ENCODE data around the gene AP4B1. TPM values are rescaled to one million over a fixed set of nuclear protein-coding genes. Genes with fewer than 3 reads are reported as not detected.
"Not testable (repeated sequence)": the region's sequence is repeated elsewhere in the genome, so short reads cannot be mapped to it uniquely, and the experiment has no call there.

Gene AP4B1
- 51.6 and 55.9 TPM in 2 replicates for total RNA-seq (2014; rRNA removed; shearing (Covaris generic))

GRCh38 chr1:113904674-113905434 is at the start of gene AP4B1, which contains the start of gene DCLRE1B:
AP4B1 (minus strand) TSS chr1:113904799; CDS start chr1:113904717, 82 bp downstream.
DCLRE1B (plus strand) TSS chr1:113905326; CDS start chr1:113905587, 261 bp downstream.
- DNase-seq (ENCODE audit: low read depth) = peak; percentile 100

DNA sequence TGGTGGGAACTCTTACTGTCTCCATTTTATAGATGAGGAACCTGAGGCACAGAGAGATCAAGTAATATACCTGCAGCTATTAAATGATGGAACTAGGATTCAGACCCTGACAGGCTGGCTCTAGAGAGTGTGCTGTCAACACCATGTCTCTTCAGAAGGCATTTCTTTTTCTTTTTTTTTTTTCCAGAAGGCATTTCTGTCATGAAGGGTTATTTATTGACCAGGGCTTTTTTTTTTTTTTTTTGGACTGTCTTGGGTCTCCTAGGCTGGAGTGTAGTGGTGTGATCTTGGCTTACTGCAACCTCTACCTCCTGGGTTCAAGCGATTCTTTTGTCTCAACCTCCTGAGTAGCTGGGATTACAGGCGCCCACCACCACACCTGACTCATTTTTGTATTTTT is 47.1 kb upstream of the AP4B1 start:
- DNase-seq (ENCODE audit: low read depth) = no peak

DNA sequence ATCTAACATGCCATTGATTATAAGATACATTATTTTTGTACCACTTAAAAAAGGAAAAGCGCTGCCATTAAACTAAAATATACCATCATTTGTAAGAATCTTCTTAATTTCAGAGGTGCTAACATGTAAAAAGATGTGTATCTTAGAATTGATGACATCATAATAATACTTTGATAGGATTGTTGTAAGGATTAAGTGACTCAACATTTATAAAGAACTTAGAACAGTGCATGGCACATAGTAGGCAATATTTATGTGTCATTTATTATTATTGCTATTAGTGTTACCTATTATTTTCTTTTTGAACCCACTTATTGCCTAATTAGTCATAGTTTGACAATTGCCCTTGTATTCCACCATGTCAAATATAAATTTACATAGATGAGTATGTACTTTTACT is 46.3 kb upstream of the AP4B1 start:
- DNase-seq (ENCODE audit: low read depth) = no peak

DNA sequence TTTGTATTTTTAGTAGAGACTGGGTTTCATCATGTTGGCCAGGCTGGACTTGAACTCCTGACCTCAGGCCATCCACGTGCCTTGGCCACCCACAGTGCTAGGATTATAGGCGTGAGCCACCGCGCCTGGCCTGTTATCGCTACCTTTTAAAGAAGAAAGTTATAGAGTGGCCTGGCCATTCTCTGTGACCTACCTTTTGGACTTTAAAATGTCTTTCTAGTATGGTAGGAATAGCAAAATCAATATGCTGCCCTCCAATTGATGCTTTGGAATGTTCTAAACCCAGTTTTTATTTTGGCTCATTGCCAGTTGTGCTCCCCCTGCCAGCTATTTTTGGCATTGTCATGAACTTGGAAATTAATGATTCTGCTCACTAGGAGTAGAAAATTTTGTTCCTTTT is 44.4 kb upstream of the AP4B1 start:
- no peak for DNase-seq (ENCODE audit: low read depth)

DNA sequence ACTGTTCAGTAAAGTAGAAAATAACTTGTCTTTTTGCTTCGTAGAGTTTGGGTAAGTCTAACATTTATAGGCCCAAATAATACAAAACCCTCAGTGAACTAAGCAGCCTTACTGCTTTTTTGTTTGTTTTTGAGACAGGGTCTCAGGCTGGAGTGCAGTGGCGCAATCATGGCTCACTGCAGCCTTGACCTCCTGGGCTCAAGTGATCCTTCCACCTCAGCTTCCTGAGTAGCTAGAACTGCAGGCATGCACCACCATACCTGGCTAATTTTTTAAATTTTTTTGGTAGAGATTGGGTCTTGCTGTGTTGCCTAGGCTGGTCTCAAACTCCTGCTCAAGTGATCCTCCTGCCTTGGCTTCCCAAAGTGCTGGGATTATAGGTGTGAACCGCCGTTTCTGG is 43.6 kb upstream of the AP4B1 start:
- not testable (repeated sequence) for DNase-seq (ENCODE audit: low read depth)

GRCh38 chr1:113947388-113948107 is 42.9 kb upstream of the AP4B1 start:
- no peak for DNase-seq (ENCODE audit: low read depth)

DNA sequence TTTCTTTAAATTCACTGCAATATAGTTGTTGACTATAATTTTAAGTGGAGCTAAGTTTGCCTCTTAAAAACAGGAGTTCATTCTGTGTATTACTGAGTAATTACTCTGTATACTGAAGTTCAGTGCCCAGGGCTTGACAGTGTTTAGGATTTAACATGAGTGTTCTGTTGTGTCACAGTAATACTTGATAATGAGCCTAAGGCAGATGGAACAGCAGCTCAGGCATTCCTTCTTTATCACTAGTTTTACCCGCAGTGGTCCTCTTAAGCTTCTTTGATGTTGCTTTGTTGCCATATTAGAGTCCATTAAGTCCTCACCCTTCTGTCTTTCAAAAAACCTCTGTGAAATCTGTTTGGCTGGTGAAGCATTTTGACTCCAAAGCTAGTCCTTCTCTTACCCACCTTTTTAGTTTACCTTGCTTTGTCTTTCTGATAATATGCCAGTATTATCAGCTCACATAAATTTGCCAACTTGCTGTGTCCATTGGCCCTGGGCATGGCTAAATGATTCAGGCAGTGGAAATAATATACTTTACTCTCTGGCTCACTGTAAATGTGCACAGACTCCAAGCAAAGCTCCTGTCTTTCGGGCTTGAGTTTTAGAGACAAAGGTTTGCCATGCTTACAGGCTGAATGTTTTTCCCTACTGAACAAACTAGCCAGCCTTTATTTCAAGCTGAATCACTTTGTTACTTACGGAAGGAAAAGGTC is 42.2 kb upstream of the AP4B1 start:
- DNase-seq (ENCODE audit: low read depth) = no peak

DNA sequence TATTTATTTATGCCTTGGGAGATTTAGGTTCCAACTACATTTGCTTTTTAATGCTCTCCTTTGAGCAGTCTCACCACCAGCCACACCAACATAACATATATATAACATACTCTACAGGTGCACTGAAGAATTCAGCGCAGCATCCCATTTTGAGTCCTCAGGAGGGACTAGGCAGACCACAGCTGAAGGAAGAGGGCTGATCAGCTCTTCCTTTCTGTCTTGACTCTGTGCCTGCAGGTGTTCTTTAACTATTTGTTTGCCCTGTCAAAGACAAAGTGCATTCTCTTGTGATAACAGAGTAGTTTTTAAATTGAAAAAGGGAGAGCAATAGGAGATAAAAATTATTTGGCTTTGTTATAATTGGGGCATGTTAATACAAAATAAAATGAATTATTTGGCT is 41.5 kb upstream of the AP4B1 start:
- no peak for DNase-seq (ENCODE audit: low read depth)

DNA sequence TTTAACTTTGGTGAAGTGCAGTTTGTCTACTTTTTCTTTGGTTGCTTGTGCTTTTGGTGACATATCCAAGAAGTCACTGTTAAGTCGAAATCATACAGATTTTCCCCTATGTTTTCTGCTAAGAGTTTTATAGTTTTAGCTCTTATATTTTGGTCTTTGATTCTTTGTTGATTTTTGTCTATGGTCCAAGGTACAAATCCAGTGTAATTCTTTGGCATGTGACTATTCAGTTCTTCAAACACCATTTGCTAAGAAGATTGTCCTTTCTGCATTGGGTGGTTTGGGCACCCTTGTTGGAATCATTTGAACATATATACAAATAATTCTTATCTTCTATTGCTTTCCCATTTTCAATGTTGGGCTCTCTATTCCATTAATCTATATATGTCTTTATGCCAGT is 40.7 kb upstream of the AP4B1 start:
- DNase-seq (ENCODE audit: low read depth) = no peak

DNA sequence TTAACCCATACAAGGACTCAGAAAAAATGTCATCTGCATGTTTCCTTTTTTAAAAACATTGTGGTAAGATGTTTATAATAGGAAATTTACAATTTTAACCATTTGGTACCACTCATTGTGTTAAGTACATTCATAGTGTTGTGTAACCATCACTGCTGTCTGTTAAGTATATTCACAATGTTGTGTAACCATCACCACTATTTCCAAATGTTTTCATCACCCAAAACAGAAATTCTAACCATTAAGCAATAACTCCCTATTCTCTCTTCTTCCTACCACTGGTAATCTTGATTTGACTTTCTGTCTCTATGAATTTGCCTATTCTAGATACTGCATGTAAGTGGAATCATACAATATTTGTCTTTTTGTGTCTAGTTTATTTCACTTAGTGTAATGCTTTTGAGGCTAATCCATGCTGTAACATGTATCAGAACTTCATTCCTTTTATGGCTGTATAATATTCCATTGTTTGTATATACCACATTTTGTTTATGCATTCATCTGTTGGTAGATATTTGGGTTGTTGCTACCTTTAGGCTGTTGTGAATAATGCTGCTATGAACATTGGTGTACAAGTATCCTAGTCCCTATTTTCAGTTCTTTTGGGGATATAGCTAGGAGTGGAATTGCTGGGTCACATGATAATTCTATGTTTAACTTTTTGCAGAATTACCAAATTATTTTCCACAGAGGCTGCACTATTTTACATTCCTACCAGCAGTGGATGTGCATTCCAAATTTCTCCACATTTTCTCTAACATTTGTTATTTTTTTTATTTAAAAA is 38.6 kb upstream of the AP4B1 start:
- no peak for DNase-seq (ENCODE audit: low read depth)

DNA sequence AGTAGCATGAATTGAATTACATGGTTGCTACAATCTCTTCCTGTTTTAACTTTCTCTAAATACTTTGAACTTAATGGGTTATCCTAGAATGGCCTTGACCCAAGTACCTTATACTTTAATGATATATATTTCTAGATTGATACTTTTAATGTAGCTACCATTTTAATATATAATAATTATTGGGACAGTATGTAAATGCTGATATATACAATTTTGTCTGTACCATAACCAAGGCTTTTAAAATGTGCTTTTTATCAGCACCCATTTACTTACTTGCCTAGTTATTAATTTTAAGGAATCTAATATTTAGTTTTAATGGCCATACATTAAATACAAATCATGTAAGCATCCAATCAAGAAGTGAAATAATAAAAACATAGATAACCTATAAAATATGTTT is 37.9 kb upstream of the AP4B1 start:
- DNase-seq (ENCODE audit: low read depth) = no peak

DNA sequence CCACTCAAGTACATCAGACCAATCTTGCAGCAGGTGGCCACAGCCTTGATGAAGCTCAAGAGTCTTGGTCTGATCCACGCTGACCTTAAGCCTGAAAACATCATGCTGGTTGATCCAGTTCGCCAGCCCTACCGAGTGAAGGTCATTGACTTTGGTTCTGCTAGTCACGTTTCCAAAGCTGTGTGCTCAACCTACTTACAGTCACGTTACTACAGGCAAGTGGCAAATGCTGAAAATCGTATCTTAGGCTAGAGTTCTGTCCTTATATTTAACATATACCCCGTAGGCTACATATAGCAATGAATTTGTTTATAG is 36.6 kb upstream of the AP4B1 start:
- DNase-seq (ENCODE audit: low read depth) = no peak

DNA sequence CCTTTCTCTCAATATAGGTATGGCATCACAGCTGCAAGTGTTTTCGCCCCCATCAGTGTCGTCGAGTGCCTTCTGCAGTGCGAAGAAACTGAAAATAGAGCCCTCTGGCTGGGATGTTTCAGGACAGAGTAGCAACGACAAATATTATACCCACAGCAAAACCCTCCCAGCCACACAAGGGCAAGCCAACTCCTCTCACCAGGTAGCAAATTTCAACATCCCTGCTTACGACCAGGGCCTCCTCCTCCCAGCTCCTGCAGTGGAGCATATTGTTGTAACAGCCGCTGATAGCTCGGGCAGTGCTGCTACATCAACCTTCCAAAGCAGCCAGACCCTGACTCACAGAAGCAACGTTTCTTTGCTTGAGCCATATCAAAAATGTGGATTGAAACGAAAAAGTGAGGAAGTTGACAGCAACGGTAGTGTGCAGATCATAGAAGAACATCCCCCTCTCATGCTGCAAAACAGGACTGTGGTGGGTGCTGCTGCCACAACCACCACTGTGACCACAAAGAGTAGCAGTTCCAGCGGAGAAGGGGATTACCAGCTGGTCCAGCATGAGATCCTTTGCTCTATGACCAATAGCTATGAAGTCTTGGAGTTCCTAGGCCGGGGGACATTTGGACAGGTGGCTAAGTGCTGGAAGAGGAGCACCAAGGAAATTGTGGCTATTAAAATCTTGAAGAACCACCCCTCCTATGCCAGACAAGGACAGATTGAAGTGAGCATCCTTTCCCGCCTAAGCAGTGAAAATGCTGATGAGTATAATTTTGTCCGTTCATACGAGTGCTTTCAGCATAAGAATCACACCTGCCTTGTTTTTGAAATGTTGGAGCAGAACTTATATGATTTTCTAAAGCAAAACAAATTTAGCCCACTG is 36.0 kb upstream of the AP4B1 start:
- DNase-seq (ENCODE audit: low read depth) = no peak

- no peak for DNase-seq (ENCODE audit: low read depth)
Observed at GRCh38 chr1:113938192-113938591, 33.6 kb upstream of the AP4B1 start.

DNA sequence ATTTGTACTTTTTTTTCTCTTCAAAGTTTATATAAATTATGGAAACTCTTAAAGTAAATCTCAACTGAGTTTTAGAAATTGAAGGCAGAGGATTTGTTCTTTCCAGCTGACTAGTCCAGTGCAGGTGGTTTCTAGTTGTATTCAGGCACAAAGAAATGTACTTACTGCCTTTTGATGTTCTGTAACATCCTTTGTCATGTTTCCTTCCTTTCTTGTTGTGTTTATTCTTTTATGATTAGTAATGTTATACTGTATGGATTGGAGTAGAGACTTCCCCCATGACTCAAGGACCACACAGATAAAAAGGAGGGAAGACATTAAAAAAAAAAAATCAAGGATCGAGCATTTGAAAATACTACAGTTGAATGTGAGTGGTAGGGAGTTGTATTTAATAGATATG is 32.5 kb upstream of the AP4B1 start:
- no peak for DNase-seq (ENCODE audit: low read depth)

DNA sequence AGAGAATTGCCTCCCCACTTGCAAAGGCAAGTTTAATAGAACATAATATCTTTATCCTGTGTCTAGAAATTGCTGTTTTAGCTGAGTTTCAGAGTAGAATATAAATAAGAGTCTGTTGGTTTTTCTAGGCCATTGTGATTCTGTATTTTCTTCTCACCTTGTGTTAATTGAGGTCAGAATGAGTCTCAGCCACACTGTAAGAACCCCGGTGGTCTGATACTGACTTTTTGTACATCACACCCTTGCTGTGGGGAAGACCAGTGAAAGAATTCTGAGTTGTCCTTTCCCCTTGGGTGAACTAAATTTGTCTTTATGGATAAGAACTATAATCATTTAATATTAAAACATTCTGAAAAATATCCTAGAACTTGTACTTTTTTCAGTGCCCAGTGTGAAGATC is 31.4 kb upstream of the AP4B1 start:
- no peak for DNase-seq (ENCODE audit: low read depth)

- no peak for DNase-seq (ENCODE audit: low read depth)
Observed at GRCh38 chr1:113935176-113935575, 30.6 kb upstream of the AP4B1 start.

DNA sequence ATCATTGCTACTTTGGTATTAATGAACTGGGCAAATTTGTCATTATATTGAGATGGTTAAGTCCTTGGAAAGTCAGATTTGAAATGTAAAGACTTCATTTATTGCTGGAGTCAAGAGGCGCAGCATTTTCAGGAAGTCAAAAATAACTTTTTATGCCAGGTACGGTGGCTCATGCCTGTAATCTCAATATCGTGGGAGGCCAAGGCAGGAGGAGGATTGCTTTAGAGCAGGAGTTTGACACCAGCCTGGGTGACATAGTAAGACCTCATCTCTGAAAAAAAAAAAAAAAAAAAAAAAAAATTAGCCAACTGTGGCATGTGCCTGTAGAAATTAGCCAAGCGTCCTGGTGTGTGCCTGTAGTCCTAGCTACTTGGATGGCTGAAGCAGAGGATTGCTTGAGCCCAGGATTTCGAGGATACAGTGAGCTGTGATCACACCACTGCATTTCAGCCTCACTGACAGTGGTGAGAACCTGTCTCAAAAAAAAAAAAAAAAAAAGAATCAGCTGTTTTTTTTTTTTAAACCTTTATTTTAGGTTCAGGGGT is 30.0 kb upstream of the AP4B1 start:
- DNase-seq (ENCODE audit: low read depth) = no peak

- no peak for DNase-seq (ENCODE audit: low read depth)
Observed at GRCh38 chr1:113934006-113934405, 29.4 kb upstream of the AP4B1 start.

DNA sequence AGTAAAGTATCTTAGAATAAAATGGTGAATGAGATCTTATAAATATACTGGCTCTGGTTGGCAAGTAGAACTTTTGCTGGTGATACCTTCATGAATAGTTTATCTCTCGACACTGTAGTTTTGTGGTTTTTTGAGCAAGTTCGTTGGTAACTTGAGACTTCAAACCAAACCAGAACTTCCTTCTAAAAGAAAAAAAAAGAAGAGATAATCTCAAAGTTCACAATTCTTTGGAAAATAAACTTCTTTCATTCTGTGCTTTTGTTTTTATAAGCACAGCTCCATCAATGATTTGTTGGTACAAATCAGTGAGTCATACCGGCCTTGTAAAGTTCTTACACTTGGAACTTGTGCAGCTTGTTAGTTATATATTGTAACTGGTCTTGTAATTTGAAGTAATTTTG is 26.9 kb upstream of the AP4B1 start:
- peak; percentile 41 for DNase-seq (ENCODE audit: low read depth)

Data from Daoy (cell line).